Transverse colon (tissue), 4 donors: ENCODE results near the gene ZBTB4. TPM values are rescaled to one million over a fixed set of nuclear protein-coding genes. Genes with fewer than 3 reads are reported as not detected.

Experiments used
- DNase-seq: peaks from one replicate; pipeline ENCODE4 v3.0.0-alpha.2; 2019
- H3K27ac ChIP-seq, 4 donors: fragments of 200-600 bp; sonication (generic); 2 replicates each; pipeline ENCODE4 v1.5.1; 2016 to 2018; ENCODE audit warnings: inconsistent platforms in 4 of 4
- H3K27me3 ChIP-seq: fragments of 200-600 bp; sonication (generic); 2 replicates; pipeline ENCODE4 v1.5.1; 2017; ENCODE audit warnings: inconsistent platforms
- H3K36me3 ChIP-seq, 4 donors: fragments of 200-600 bp; sonication (generic); 2 replicates each; pipeline ENCODE4 v1.5.1; 2017 to 2019; ENCODE audit warnings: inconsistent platforms in 4 of 4
- H3K4me1 ChIP-seq, 4 donors: fragments of 200-600 bp; sonication (generic); 2 replicates each; pipeline ENCODE4 v1.5.1; 2017 to 2020; ENCODE audit warnings: inconsistent platforms in 4 of 4
- H3K4me3 ChIP-seq, 4 donors: fragments of 200-600 bp; sonication (generic); 1 replicate in 1 of 4; 2 replicates in 3 of 4; pipeline versions ENCODE4 v1.5.1 to v1.6.1; 2017 to 2019; ENCODE audit warnings: inconsistent platforms in 4 of 4
- H3K9me3 ChIP-seq, 2 donors: fragments of 200-600 bp; sonication (generic); 2 replicates each; pipeline ENCODE4 v1.5.1; 2017 to 2019; ENCODE audit warnings: inconsistent platforms in 2 of 2
- EP300 ChIP-seq: sonication (generic); formaldehyde crosslinking; IDR thresholded peaks from one replicate; pipeline ENCODE4 v1.6.1; 2017; ENCODE audit warnings: antibody characterized with exemption, low read depth
- POLR2A ChIP-seq: fragments of 450-650 bp; IDR thresholded peaks from one replicate; pipeline ENCODE4 v1.6.1; 2016; ENCODE audit warnings: antibody characterized with exemption, mild to moderate bottlenecking, moderate library complexity
- POLR2AphosphoS5 ChIP-seq, 3 donors: sonication (generic); formaldehyde crosslinking; IDR thresholded peaks; one replicate each; pipeline ENCODE4 v1.6.1; 2016; ENCODE audit warnings: antibody characterized with exemption in 3 of 3
- WGBS, 2 donors: methylation state at CpG; one replicate each; pipeline ENCODE4 v1.1.5; 2018; ENCODE audit warnings: low coverage in 1 of 2; 5-methylcytosine and 5-hydroxymethylcytosine counted together
- in situ Hi-C, 4 donors: fragments of 200-750 bp; cut with MboI; loops; one replicate each; pipeline versions ENCODE4 v1.15.0 to v1.15.1; 2017; ENCODE audit warnings: low sequenced_read_pairs in 3 of 4, low pct_ligation_motif_present in 1 of 4, low pct_unique_long_range_greater_than_20kb in 1 of 4
- intact Hi-C: fragments of 100-400 bp; cut with DNase I; formaldehyde crosslinking; loops from one replicate; pipeline ENCODE4 v1.15.1; 2023; ENCODE audit warnings: low total_unique reads
- total RNA-seq, 4 donors: library from RNA; depleted of rRNA; stranded (reverse); fragments of >200 nt; gene quantifications; one replicate each; pipeline ENCODE4 v1.1.0, GENCODE V29; 2016
- TF ChIP-seq, protein P1 (sequence below), 5 experiments: fragments of 200-600 bp in 3 of 5; fragments of 450-650 bp in 2 of 5; sonication (generic) in 3 of 5; IDR thresholded peaks; 1 replicate in 2 of 5; 2 replicates in 3 of 5; pipeline ENCODE4 v1.5.1; 2016 to 2017; ENCODE audit warnings: antibody characterized with exemption in 5 of 5, inconsistent platforms in 3 of 5, mild to moderate bottlenecking in 2 of 5, moderate library complexity in 1 of 5

Gene ZBTB4
- total RNA-seq, 4 donors from 2014 or later, result 18.3 to 48.6 (median 23.2) TPM

DNA sequence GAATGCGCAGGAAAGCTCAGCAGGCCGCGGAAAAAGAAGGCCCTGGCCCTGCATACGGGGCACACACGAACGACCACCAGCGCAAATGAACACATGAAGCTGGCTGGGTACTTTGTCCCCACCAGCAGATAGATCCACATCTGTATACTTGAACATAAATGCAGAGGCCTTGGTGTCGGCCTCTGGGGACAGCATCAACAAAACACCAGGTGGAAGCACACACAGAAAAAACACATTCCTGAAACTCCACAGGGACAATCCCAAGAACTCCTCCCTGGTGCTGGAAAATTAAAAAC is 606 bp upstream of the ZBTB4 start:
- no peak for DNase-seq
- Histone ChIP-seq H3K4me1 (peaks cover 17 to 48% (median 33%) of the 10 kb centered on the region in 4 donors), H3K4me3 (peak overlapping the region; percentile 42 to 99 (median 80)), H3K27ac (peak overlapping the region; percentile 95 to 100 (median 99)), H3K9me3 (no peaks in the 10 kb centered on the region), H3K27me3 (no peaks in the 10 kb centered on the region), H3K36me3 (no peaks in the 10 kb centered on the region)
- in situ Hi-C loops, result no loop called here
- WGBS, 2 donors, result 4% methylated on average over 8 of the region's 8 CpGs; no CpG with 5 or more reads in 1 of the 2 donors
- TF ChIP-seq, protein P1, sequence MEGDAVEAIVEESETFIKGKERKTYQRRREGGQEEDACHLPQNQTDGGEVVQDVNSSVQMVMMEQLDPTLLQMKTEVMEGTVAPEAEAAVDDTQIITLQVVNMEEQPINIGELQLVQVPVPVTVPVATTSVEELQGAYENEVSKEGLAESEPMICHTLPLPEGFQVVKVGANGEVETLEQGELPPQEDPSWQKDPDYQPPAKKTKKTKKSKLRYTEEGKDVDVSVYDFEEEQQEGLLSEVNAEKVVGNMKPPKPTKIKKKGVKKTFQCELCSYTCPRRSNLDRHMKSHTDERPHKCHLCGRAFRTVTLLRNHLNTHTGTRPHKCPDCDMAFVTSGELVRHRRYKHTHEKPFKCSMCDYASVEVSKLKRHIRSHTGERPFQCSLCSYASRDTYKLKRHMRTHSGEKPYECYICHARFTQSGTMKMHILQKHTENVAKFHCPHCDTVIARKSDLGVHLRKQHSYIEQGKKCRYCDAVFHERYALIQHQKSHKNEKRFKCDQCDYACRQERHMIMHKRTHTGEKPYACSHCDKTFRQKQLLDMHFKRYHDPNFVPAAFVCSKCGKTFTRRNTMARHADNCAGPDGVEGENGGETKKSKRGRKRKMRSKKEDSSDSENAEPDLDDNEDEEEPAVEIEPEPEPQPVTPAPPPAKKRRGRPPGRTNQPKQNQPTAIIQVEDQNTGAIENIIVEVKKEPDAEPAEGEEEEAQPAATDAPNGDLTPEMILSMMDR (IDR thresholded peaks at IDR 0.05), result peak in 3 of 5 experiments; percentile 2 to 24 (median 18)
- no peak for TF ChIP-seq EP300
- intact Hi-C loops, result no loop called here

DNA sequence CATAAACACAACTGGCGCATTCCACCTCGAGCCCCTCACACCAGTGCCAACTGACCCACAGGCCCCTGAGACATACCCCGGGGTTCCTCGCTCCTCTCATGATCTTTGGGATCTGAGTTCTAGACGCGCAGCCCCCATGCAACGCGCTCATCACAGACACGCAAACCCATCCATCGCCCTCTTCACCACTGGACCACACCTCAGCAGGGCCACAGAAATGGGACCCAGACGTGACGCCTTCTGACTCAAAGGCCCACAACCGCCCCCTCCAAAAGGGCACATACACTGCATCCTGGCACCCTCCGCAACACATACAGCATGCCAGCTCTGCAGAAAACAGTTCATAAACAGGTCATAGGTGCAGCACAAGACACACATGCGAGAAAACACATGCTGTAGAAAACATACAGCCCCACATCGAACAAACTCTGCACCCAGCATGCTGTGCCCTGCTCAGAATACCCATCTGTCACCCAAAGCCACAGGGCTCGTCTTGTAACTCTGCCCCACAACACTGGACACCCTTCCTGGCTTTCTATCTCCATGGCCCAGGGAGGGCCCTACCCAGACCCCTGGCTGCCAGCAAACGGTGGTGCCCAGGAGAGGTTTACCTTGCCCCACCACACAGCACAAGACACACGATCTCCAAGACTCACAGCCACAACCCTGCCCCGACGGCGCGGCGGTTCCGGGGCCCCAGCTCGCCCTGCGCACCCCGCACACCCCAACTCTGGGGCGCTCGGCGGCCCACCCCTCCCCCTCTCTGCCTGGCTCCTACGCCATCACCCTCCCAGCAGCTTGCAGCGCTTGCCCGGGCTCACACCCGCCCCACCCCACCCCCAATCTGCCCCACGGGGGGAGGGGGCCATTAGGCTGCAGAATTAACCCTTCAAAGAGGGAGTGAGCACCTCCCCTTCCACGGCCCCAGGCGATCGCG is 887 bp downstream of the ZBTB4 start:
- H3K4me3 ChIP-seq, result peak overlapping the region; percentile 70 to 100 (median 94)
- peak; percentile 62 for DNase-seq
- 24% methylated on average over 33 of the region's 40 CpGs; no CpG with 5 or more reads in 1 of the 2 donors for whole genome bisulfite sequencing, 2 donors
- peak overlapping the region; percentile 95 to 100 (median 99) for H3K27ac ChIP-seq
- intact Hi-C loops (no loop called here), in situ Hi-C loops (no loop called here)
- peaks cover 17 to 49% (median 33%) of the 10 kb centered on the region in 4 donors for H3K4me1 ChIP-seq
- TF ChIP-seq POLR2A (peak; percentile 7), POLR2AphosphoS5 (IDR thresholded peaks at IDR 0.05) (no peak), EP300 (no peak)
- TF ChIP-seq, protein P1 (IDR thresholded peaks at IDR 0.05), result peak in 2 of 5 experiments; percentile 11 to 17
- no peaks in the 10 kb centered on the region for H3K9me3 ChIP-seq
- no peaks in the 10 kb centered on the region for H3K36me3 ChIP-seq
- no peaks in the 10 kb centered on the region for H3K27me3 ChIP-seq

DNA sequence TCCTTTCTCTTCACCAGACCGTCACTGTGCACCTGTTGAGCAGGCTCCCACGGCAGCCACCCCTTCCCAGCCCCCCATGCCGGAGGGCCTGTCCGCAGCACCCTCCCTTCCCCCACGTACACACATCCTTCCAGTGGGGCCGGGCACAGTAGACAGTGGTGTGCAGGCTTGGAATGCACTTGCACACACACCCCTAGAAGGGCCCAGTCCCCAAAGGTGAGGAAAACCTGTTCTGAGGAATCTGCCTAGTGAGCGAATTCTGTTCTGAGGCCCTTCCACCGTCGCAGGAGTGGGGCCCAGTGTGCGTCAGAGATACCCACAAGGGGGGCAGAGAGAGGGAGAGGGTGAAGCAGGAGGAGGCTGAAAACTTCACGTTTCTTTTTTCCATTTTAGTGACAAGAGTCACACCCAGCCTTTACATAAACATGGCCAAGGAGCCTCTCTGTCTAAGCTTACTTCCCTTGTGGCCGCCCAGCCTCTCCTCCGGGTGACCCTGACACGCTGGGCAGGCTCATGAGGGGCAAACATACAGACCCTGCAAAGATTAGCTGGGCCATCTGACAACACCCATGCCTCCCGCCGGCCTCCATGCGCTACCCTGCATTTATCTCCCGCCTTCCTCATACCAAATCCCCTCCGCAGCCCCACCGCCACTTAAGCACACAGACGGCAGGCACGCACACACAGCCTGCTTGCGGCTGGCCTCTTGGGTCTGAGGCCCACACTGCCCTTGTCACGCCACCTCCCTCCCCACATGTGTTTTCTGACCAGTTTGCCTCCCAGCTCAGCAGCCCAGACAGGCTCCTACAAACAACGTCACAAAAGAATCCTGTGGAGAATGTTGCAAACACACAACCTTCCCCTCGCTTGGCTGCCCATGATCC is 1.8 kb downstream of the ZBTB4 start:
- peak; percentile 28 for DNase-seq
- intact Hi-C loops (no loop called here), in situ Hi-C loops (no loop called here)
- Histone ChIP-seq H3K9me3 (no peaks in the 10 kb centered on the region), H3K4me3 (peak overlapping the region; percentile 70 to 100 (median 94)), H3K4me1 (peaks cover 17 to 42% (median 30%) of the 10 kb centered on the region in 4 donors), H3K36me3 (no peaks in the 10 kb centered on the region), H3K27me3 (no peaks in the 10 kb centered on the region), H3K27ac (peak overlapping the region; percentile 95 to 100 (median 99))
- TF ChIP-seq POLR2AphosphoS5 (IDR thresholded peaks at IDR 0.05) (peak; percentile 14 to 44 (median 14)), EP300 (no peak)
- WGBS, 2 donors, result 69% methylated on average over 26 of the region's 26 CpGs; no CpG with 5 or more reads in 1 of the 2 donors

DNA sequence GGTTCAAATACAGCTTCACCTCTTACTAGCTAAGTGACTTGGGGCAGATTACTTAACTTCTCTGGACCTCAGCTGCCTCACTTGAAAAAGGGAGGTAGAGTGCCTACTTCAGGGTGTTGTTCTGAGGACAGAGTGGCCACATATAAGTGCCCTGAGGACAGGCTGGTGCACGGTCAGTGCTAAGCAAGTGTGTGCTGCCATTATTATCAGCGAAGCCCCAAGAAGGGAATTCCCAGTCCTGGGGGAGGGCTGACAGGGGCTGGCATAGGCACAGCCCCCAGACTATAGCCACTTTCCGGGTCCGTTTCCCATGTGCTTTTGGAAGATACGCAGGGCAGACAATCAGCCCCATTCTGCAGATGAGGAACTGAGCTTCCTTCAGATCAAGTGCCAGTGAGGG is 2.5 kb downstream of the ZBTB4 start:
- Histone ChIP-seq H3K27ac (peak overlapping the region; percentile 95 to 100 (median 99)), H3K36me3 (no peaks in the 10 kb centered on the region), H3K9me3 (no peaks in the 10 kb centered on the region), H3K4me3 (peak overlapping the region in 1 of 4 donors; percentile 90), H3K4me1 (peaks cover 17 to 42% (median 29%) of the 10 kb centered on the region in 4 donors), H3K27me3 (no peaks in the 10 kb centered on the region)
- 70 to 93% methylated on average over 2 to 5 of the region's 5 CpGs for WGBS, 2 donors
- intact Hi-C loops, result no loop called here
- TF ChIP-seq, protein P1 (IDR thresholded peaks at IDR 0.05), result no peak
- TF ChIP-seq POLR2AphosphoS5 (IDR thresholded peaks at IDR 0.05) (no peak), EP300 (no peak), POLR2A (no peak)
- DNase-seq, result no peak
- in situ Hi-C loops, result no loop called here
